Loucy (cell line): ENCODE results near the gene RASSF5.

Experiments used
- H2AFZ ChIP-seq: fragments of 200-600 bp; sonication (generic); 2 replicates; pipeline ENCODE4 v1.6.0; 2016; ENCODE audit warnings: antibody characterized with exemption, mild to moderate bottlenecking, low read length, moderate library complexity
- H3F3A ChIP-seq: fragments of 200-600 bp; 2 replicates; pipeline ENCODE4 v1.6.0; 2016; ENCODE audit warnings: antibody characterized with exemption, low read depth, mild to moderate bottlenecking
- H3K27me3 ChIP-seq: fragments of 200-600 bp; sonication (generic); 2 replicates; pipeline ENCODE4 v1.6.1; 2014; ENCODE audit warnings: low read length, mild to moderate bottlenecking; ENCODE audit not compliant: insufficient read depth, poor library complexity, severe bottlenecking
- H3K36me3 ChIP-seq: fragments of 200-600 bp; sonication (generic); 2 replicates; pipeline ENCODE4 v1.6.1; 2016; ENCODE audit warnings: low read length; ENCODE audit not compliant: insufficient read depth
- H3K4me1 ChIP-seq: fragments of 200-600 bp; sonication (generic); 2 replicates; pipeline ENCODE4 v1.5.1; 2014; ENCODE audit warnings: low read length, mild to moderate bottlenecking; ENCODE audit not compliant: insufficient read depth, poor library complexity, severe bottlenecking
- H3K4me2 ChIP-seq: fragments of 200-600 bp; sonication (generic); 2 replicates; pipeline ENCODE4 v1.6.0; 2014; ENCODE audit warnings: antibody characterized with exemption, low read length, low read depth, mild to moderate bottlenecking; ENCODE audit not compliant: poor library complexity, severe bottlenecking
- H3K4me3 ChIP-seq: fragments of 200-600 bp; sonication (generic); 2 replicates; pipeline ENCODE4 v1.5.1; 2014; ENCODE audit warnings: low read length, mild to moderate bottlenecking, mixed read lengths; ENCODE audit not compliant: poor library complexity, severe bottlenecking
- H3K79me2 ChIP-seq: fragments of 200-600 bp; sonication (generic); 2 replicates; pipeline ENCODE4 v1.6.1; 2014; ENCODE audit warnings: low read length; ENCODE audit not compliant: insufficient read depth
- H3K9ac ChIP-seq: fragments of 200-600 bp; sonication (generic); 2 replicates; pipeline ENCODE4 v1.6.0; 2014; ENCODE audit warnings: mild to moderate bottlenecking, low read depth, low read length, moderate library complexity; ENCODE audit not compliant: poor library complexity, severe bottlenecking
- H3K9me2 ChIP-seq: fragments of 200-600 bp; sonication (generic); replicated peaks from 2 replicates; pipeline ENCODE4 v1.6.1; 2016; ENCODE audit warnings: low read depth, low read length, mixed read lengths
- H3K9me3 ChIP-seq: fragments of 200-600 bp; sonication (generic); 2 replicates; pipeline ENCODE4 v1.6.1; 2014; ENCODE audit warnings: mild to moderate bottlenecking, antibody characterized with exemption, low read length, low read depth; ENCODE audit not compliant: insufficient read depth
- H4K20me1 ChIP-seq: fragments of 200-600 bp; sonication (generic); 2 replicates; pipeline ENCODE4 v1.6.0; 2014; ENCODE audit warnings: antibody characterized with exemption, low read length, mild to moderate bottlenecking; ENCODE audit not compliant: insufficient read depth, poor library complexity, severe bottlenecking
- EZH2phosphoT487 ChIP-seq: fragments of 200-600 bp; IDR thresholded peaks from 2 replicates; pipeline ENCODE4 v1.6.1; 2018; ENCODE audit warnings: antibody characterized with exemption, mild to moderate bottlenecking, moderate library complexity, borderline replicate concordance
- TF ChIP-seq, protein P1 (sequence below): fragments of 200-600 bp; sonication (generic); conservative IDR thresholded peaks from 2 replicates; pipeline ENCODE4 v1.5.1; 2014; ENCODE audit warnings: mild to moderate bottlenecking, antibody characterized with exemption, low read length

RASSF5 gene

DNA sequence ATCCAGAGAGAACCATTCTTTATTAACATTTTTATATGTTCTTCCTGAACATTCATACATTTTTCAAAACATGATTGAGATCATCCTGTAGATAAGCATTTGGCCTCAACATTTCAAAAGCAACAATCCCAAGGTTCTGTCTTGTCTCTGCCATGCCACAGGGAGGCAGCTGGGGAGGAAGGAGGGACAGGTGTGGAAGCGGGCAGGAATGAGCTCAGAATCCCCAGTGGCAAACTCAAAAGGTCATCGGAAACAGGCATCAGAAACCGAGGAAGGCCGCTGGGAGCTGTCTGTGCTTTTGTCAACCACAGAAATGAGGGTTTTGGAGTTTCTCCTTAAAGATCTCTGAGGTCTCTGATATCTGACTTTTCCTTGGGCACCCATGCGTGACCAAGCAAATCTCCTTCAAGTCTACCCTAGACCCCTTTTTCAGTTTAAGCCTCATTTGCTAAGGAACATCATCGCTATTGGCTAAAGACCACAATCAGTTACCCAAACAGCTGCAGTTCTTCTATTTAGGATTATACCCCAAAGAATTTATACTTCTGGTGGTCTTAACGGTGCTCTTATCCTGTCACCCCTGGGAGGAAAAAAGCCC, 34.0 kb downstream of the RASSF5 start:
- Histone ChIP-seq H3K27me3 (no peaks in the 10 kb centered on the region), H3K9ac (no peak overlapping the region), H3K9me2 (no peaks in the 10 kb centered on the region), H3K9me3 (no peaks in the 10 kb centered on the region), H3K36me3 (no peaks in the 10 kb centered on the region), H3K4me2 (no peak overlapping the region), H3K4me3 (no peak overlapping the region), H3K79me2 (no peaks in the 10 kb centered on the region), H3F3A (no peaks in the 10 kb centered on the region), H3K4me1 (no peaks in the 10 kb centered on the region), H2AFZ (no peak overlapping the region), H4K20me1 (no peaks in the 10 kb centered on the region)
- TF ChIP-seq EZH2phosphoT487, result no peak
- TF ChIP-seq, protein P1, sequence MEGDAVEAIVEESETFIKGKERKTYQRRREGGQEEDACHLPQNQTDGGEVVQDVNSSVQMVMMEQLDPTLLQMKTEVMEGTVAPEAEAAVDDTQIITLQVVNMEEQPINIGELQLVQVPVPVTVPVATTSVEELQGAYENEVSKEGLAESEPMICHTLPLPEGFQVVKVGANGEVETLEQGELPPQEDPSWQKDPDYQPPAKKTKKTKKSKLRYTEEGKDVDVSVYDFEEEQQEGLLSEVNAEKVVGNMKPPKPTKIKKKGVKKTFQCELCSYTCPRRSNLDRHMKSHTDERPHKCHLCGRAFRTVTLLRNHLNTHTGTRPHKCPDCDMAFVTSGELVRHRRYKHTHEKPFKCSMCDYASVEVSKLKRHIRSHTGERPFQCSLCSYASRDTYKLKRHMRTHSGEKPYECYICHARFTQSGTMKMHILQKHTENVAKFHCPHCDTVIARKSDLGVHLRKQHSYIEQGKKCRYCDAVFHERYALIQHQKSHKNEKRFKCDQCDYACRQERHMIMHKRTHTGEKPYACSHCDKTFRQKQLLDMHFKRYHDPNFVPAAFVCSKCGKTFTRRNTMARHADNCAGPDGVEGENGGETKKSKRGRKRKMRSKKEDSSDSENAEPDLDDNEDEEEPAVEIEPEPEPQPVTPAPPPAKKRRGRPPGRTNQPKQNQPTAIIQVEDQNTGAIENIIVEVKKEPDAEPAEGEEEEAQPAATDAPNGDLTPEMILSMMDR, result no peak

DNA sequence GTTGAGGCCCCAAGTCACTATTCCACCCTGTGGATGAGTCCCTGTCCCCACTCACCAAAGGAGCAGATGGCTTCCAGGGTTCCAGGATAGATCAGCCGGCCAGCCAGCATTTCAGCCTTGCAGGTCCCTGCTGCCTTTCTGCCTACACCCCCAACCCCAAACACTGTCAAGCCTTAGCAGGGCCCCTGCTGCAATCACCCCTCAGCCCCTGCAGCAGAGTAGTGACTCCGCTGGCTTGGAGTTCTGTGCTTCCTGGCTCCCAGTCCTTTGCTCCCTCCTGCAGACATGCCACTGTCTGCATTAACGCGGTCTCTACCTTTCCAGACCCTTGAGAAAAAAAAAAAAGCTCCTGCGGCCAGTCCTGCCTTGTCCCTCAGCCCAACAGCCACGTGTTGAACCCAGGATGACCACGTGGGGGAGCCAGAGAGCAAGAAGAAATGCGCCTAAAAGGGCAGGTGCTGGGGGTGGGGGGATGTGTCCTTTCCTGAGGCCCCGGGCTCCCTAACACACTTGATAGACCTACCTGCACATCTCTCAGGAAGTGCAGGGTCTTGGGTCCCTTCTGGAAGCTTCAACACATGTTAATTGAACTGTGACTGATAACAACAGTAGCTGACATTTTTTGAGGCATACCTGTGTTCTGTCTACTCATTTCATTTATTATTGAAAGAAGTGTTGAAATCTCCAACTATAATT, 37.4 kb downstream of the RASSF5 start:
- H3K36me3 ChIP-seq, result no peaks in the 10 kb centered on the region
- H3K9me2 ChIP-seq, result no peaks in the 10 kb centered on the region
- TF ChIP-seq, protein P1, result peak; percentile 96
- TF ChIP-seq EZH2phosphoT487, result no peak
- H3K79me2 ChIP-seq, result no peaks in the 10 kb centered on the region
- H3K9ac ChIP-seq, result no peak overlapping the region
- H3K4me1 ChIP-seq, result no peaks in the 10 kb centered on the region
- no peak overlapping the region for H2AFZ ChIP-seq
- no peak overlapping the region for H3K4me3 ChIP-seq
- no peaks in the 10 kb centered on the region for H3K27me3 ChIP-seq
- H3F3A ChIP-seq, result no peaks in the 10 kb centered on the region
- no peak overlapping the region for H3K4me2 ChIP-seq
- no peaks in the 10 kb centered on the region for H3K9me3 ChIP-seq
- H4K20me1 ChIP-seq, result no peaks in the 10 kb centered on the region

- no peaks in the 10 kb centered on the region for H3K79me2 ChIP-seq
- H3K4me2 ChIP-seq, result no peak overlapping the region
- H2AFZ ChIP-seq, result no peak overlapping the region
- no peaks in the 10 kb centered on the region for H3F3A ChIP-seq
- H3K36me3 ChIP-seq, result no peaks in the 10 kb centered on the region
- TF ChIP-seq, protein P1, result no peak
- no peak for TF ChIP-seq EZH2phosphoT487
- H3K9me3 ChIP-seq, result no peaks in the 10 kb centered on the region
- no peaks in the 10 kb centered on the region for H3K4me1 ChIP-seq
- no peak overlapping the region for H3K4me3 ChIP-seq
- no peaks in the 10 kb centered on the region for H3K27me3 ChIP-seq
- H3K9ac ChIP-seq, result no peak overlapping the region
- H4K20me1 ChIP-seq, result no peaks in the 10 kb centered on the region
- H3K9me2 ChIP-seq, result no peaks in the 10 kb centered on the region
These were observed 38.0 kb downstream of the RASSF5 start for GRCh38 chr1:206545351-206545750.
